ENCODE data around the gene TNIK. TPM values are rescaled to one million over a fixed set of nuclear protein-coding genes. Genes with fewer than 3 reads are reported as not detected.

TNIK gene
- polyA plus RNA-seq, 1 of the 3 experiments (the other 2 are of a cell fraction), result 19.4 TPM

DNA sequence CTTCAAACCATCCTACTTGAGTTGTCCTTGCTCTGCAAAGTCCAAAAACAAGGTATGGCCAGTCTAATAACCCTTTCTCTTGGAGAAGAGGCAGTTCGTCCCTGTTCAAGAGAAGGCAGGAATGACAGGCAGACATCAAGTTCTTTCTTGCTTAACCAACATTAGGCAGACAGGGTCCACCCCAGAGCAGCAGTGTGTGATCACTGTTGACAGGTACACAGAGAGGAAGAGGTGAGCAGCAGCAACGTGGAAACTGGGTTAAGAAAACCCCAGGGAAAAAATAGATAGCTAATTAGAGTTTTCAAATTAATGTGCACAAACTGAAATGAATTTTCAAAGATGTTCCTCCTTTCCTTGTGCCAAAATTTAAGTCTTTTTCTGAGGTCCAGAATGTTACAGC lies 48.2 kb downstream of the TNIK start:
- Histone ChIP-seq H3K4me3 (ENCODE audit: low read depth in 2 of 2, low read length in 1 of 2) (no peak overlapping the region), H3K9me3 (no peaks in the 10 kb centered on the region), H3K36me3 (replicated peaks in 1 of 2; ENCODE audit: control insufficient read depth in 1 of 2, insufficient read depth in 2 of 2, low read length in 1 of 2) (no peaks in the 10 kb centered on the region), H3K4me2 (no peak overlapping the region), H2AFZ (ENCODE audit: low read depth) (no peak overlapping the region), H3K27me3 (ENCODE audit: insufficient read depth) (no peaks in the 10 kb centered on the region), H3K27ac (ENCODE audit: low read depth in 2 of 2, low read length in 1 of 2) (no peak overlapping the region), H3K4me1 (ENCODE audit: control insufficient read depth in 1 of 2, insufficient read depth in 2 of 2, low read depth in 1 of 2, low read length in 1 of 2) (peaks cover 0 to 10% of the 10 kb centered on the region in 2 experiments; a peak in 2 of 4 replicates), H3K9me2 (no peaks in the 10 kb centered on the region), H3F3A (replicated peaks; ENCODE audit: insufficient read depth) (peaks cover 25% of the 10 kb centered on the region), H3K79me2 (ENCODE audit: insufficient read depth) (peaks cover 74% of the 10 kb centered on the region), H4K20me1 (ENCODE audit: insufficient read depth) (no peaks in the 10 kb centered on the region), H3K9ac (no peak overlapping the region)
- POLR2A ChIA-PET, result no interaction called here
- WGBS (ENCODE audit: low lambda C conversion rate), result 75% methylated on average over 2 of the region's 2 CpGs
- DNase-seq, result no peak
- CTCF ChIA-PET, result interaction anchor here (0.7 kb wide), 1 partner anchor 450 kb away, joined by 3 read pairs; no protein-coding TSS in a partner anchor
- TF ChIP-seq SMC3 (IDR thresholded peaks at IDR 0.05; ENCODE audit: low read depth, low read length) (no peak), RCOR1 (IDR thresholded peaks at IDR 0.05; ENCODE audit: low read length) (no peak), USF1 (IDR thresholded peaks at IDR 0.05; ENCODE audit: borderline replicate concordance, low read depth) (no peak), GATA2 (CRISPR knock-in tag; IDR thresholded peaks at IDR 0.05) (no peak), JUND (IDR thresholded peaks at IDR 0.05) (no peak), NFIC (IDR thresholded peaks at IDR 0.05; ENCODE audit: borderline replicate concordance) (no peak), TCF12 (IDR thresholded peaks at IDR 0.05) (no peak), MXI1 (IDR thresholded peaks at IDR 0.05; ENCODE audit: low read depth, low read length) (no peak), FOXM1 (IDR thresholded peaks at IDR 0.05; ENCODE audit: low read depth) (no peak), RXRA (IDR thresholded peaks at IDR 0.05; ENCODE audit: borderline replicate concordance, low read depth) (no peak), YY1 (IDR thresholded peaks at IDR 0.05; ENCODE audit: low read depth) (no peak), IRF3 (IDR thresholded peaks at IDR 0.05; ENCODE audit: low read depth, low read length) (no peak), POLR2AphosphoS5 (IDR thresholded peaks at IDR 0.05; ENCODE audit: low read depth, low read length) (no peak), MEF2A (IDR thresholded peaks at IDR 0.05; ENCODE audit: borderline replicate concordance, low read depth) (no peak), GABPA (IDR thresholded peaks at IDR 0.05; ENCODE audit: low read depth) (no peak), CHD2 (IDR thresholded peaks at IDR 0.05; ENCODE audit: low read length, partially characterized antibody) (no peak), FOXJ3 (CRISPR knock-in tag; IDR thresholded peaks at IDR 0.05) (no peak)

DNA sequence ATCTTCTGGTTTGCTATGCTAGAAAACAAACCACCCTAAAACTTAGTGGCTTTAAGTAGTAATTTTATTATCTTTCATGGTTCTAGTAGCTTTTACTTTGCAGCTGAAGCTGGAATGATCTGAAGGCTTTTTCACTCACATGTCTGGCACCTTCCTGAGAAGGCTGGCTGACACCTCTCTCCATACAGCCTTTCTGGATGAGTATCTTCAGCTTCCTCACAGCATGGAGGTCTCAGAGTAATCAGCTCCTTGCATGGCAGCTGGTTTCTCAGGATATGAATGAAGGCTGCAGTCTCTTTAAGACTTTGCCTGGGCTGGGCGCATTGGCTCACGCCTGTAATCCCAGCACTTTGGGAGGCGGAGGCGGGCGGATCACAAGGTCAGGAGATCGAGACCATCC lies 50.0 kb downstream of the TNIK start:
- Histone ChIP-seq H4K20me1 (ENCODE audit: insufficient read depth) (no peaks in the 10 kb centered on the region), H3K9me3 (no peaks in the 10 kb centered on the region), H2AFZ (ENCODE audit: low read depth) (no peak overlapping the region), H3K4me3 (ENCODE audit: low read depth in 2 of 2, low read length in 1 of 2) (no peak overlapping the region), H3K4me2 (no peak overlapping the region), H3K36me3 (replicated peaks in 1 of 2; ENCODE audit: control insufficient read depth in 1 of 2, insufficient read depth in 2 of 2, low read length in 1 of 2) (no peaks in the 10 kb centered on the region), H3K9ac (no peak overlapping the region), H3K27me3 (ENCODE audit: insufficient read depth) (no peaks in the 10 kb centered on the region), H3K27ac (ENCODE audit: low read depth in 2 of 2, low read length in 1 of 2) (no peak overlapping the region), H3K79me2 (ENCODE audit: insufficient read depth) (peaks cover 84% of the 10 kb centered on the region), H3K4me1 (ENCODE audit: control insufficient read depth in 1 of 2, insufficient read depth in 2 of 2, low read depth in 1 of 2, low read length in 1 of 2) (peaks cover 0 to 5% of the 10 kb centered on the region in 2 experiments; a peak in 2 of 4 replicates), H3F3A (replicated peaks; ENCODE audit: insufficient read depth) (peaks cover 12% of the 10 kb centered on the region), H3K9me2 (no peaks in the 10 kb centered on the region)
- CTCF ChIA-PET, result no interaction called here
- no peak for DNase-seq
- POLR2A ChIA-PET, result no interaction called here
- 95% methylated on average over 6 of the region's 6 CpGs for whole genome bisulfite sequencing (ENCODE audit: low lambda C conversion rate)
- TF ChIP-seq TCF12 (IDR thresholded peaks at IDR 0.05) (no peak), SIN3A (IDR thresholded peaks at IDR 0.05; ENCODE audit: borderline replicate concordance, low read depth, low read length) (no peak), PBX3 (IDR thresholded peaks at IDR 0.05) (no peak), RFX5 (IDR thresholded peaks at IDR 0.05; ENCODE audit: low read length) (no peak), IRF3 (IDR thresholded peaks at IDR 0.05; ENCODE audit: low read depth, low read length) (no peak), JUND (IDR thresholded peaks at IDR 0.05) (no peak), FOXJ3 (CRISPR knock-in tag; IDR thresholded peaks at IDR 0.05) (no peak), TAF1 (IDR thresholded peaks at IDR 0.05; ENCODE audit: borderline replicate concordance, low read depth, low read length) (no peak), SMC3 (IDR thresholded peaks at IDR 0.05; ENCODE audit: low read depth, low read length) (no peak), YY1 (IDR thresholded peaks at IDR 0.05; ENCODE audit: low read depth) (no peak), POLR2AphosphoS5 (IDR thresholded peaks at IDR 0.05; ENCODE audit: low read depth, low read length) (no peak), MAX (IDR thresholded peaks at IDR 0.05; ENCODE audit: low read depth) (no peak), GATA2 (CRISPR knock-in tag; IDR thresholded peaks at IDR 0.05) (no peak), USF1 (IDR thresholded peaks at IDR 0.05; ENCODE audit: borderline replicate concordance, low read depth) (no peak)
